ENCODE results near the gene FAM117A.

FAM117A gene

DNA sequence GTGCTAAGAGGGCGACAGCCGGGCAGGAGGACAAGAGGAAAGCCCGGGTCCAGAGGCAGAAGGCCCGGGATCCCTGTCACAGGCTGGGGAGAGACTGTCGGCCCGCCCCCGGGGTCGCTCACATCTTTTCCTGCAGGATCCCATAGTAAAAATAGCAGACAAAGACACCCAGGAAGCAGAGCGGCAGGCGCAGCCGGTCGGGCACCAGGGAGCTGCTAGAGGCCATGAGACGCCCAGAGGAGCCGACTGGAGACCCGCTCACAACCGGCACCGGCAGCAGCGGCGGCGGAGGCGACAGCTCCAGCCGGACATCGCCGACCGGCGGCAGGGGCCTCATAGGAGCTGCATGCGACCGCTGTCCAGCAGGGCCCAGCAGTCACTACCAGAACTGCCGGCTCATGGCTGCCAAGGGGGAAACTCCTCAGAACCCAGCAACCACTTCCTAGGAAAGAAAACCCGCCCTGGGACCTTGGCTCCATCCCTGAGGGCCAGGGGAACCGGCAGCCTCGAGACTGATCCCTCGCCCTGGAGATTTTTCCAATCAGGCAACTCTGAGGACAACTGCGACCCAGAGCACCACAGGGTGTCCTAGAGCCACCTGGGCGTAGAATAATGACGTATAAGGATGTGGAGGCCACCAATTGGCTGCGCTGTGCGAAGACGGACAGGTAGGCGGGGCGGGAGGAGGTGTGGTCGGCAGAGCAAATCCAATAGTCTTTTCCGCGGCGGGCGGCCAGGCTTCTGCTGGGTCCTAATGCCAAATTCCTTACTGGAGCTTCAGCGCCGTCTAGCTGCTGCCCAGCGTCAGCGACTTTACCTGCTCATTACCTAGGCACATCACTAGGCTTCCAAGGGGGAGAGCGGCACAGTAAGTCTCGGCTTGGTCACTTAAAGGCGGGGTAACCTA lies 56.1 kb downstream of the FAM117A start, which contains the start of gene SLC35B1:
Gene SLC35B1 (minus strand): TSS at position 357 of the 907 bp plus-strand sequence. CDS start 131 bp downstream, at position 226.
- peak within 1 kb of the TSS; percentile 83 for H3K4me3 ChIP-seq (ENCODE audit: low read depth, low read length)
- TF ChIP-seq CTCF (IDR thresholded peaks at IDR 0.05; ENCODE audit: low read depth, low read length, missing control alignments) = peak; percentile 99
- DNase-seq (ENCODE audit: low read depth) = peak; percentile 98

DNA sequence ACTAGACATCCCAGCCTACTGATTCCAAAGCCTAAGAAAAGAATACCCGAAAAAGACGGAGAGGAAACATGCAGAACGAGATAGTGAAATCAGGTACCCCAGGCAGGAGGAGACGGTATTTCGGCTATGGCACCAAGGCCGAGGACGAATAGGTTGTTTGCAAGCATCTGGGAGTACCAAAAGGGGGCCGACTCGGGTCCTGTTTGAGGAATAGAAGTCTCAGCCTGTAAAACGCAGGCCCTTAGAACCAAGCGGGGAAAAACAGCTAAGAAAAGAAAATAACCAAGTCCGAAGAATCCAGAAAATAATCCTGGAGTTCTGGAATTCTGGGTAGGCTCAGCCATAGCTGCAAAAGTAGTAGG lies 56.7 kb downstream of the FAM117A start:
- H3K4me3 ChIP-seq (ENCODE audit: low read depth, low read length) = peak overlapping the region; percentile 83
- no peak for TF ChIP-seq CTCF (IDR thresholded peaks at IDR 0.05; ENCODE audit: low read depth, low read length, missing control alignments)
- no peak for DNase-seq (ENCODE audit: low read depth)

DNA sequence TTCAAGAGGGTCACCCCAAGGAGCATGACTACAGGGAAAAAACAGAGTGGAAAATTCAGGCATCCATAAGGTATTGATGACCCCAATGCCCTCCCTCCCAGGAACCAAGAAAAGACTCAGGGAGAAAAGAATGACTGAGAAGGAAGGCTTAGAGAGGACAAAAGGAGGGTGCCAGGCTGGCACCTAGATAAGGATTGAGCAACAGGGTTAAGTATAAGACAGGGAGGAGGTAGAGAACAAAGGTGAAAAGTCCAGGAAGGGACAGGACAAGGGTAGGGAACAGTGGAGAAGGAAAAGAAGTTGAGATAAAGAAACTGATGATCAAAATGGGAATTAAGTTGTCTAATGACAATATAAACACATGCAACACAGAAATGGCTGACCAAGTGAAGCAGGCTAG lies 58.7 kb downstream of the FAM117A start:
- TF ChIP-seq CTCF (IDR thresholded peaks at IDR 0.05; ENCODE audit: low read depth, low read length, missing control alignments) = no peak
- H3K4me3 ChIP-seq (ENCODE audit: low read depth, low read length) = no peak overlapping the region
- no peak for DNase-seq (ENCODE audit: low read depth)

DNA sequence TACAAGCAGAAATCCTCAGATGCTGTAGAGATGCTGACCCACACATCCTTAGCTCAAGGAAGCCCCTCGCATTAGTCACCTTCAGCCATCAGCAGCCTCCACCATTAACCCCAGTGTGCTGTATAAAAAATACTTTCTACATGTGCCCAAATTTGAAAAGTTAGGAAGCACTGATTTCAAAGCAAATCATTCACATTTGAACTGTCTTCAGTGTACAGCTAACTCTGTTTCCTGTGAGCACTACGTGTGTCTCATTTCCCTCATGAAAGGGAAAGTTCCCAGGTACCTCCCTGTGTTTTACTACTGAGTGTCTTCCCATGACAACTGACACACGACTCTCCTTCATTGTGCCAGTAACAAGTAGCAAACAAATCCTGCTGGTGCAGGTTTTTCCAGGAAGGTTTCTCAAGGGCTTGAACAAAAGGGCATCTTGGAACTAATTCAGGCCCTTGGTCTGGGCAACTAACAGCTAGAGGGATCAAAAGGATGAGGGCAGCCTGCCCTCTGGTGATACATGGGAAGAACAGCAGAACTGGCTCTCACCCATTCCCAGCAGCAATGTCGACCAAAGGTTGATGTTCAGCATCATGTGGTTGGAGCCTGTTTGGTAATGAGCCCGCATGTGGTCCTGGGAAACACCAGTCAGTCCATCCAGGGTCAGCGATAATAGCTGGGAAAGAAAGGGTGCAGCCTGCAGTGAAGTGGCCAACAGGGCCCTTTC lies 60.2 kb downstream of the FAM117A start:
- no peak for DNase-seq (ENCODE audit: low read depth)
- TF ChIP-seq CTCF (IDR thresholded peaks at IDR 0.05; ENCODE audit: low read depth, low read length, missing control alignments) = peak; percentile 59
- no peak overlapping the region for H3K4me3 ChIP-seq (ENCODE audit: low read depth, low read length)

- DNase-seq (ENCODE audit: low read depth) = no peak
- no peak overlapping the region for H3K4me3 ChIP-seq (ENCODE audit: low read depth, low read length)
- TF ChIP-seq CTCF (IDR thresholded peaks at IDR 0.05; ENCODE audit: low read depth, low read length, missing control alignments) = no peak
Observed at GRCh38 chr17:49700960-49701359, 63.0 kb downstream of the FAM117A start.

GRCh38 chr17:49699966-49700575 lies 63.9 kb downstream of the FAM117A start:
- no peak for DNase-seq (ENCODE audit: low read depth)
- TF ChIP-seq CTCF (IDR thresholded peaks at IDR 0.05; ENCODE audit: low read depth, low read length, missing control alignments) = no peak
- H3K4me3 ChIP-seq (ENCODE audit: low read depth, low read length) = no peak overlapping the region
